DMS53 (cell line): ENCODE results near the gene ECE2.
"Not testable (repeated sequence)": the region's sequence is repeated elsewhere in the genome, so short reads cannot be mapped to it uniquely, and the experiment has no call there.

ENCODE experiments used
- DNase-seq: peaks from one replicate; lab custom pipeline; 2025; lab: John Stamatoyannopoulos, UW

Gene ECE2

DNA sequence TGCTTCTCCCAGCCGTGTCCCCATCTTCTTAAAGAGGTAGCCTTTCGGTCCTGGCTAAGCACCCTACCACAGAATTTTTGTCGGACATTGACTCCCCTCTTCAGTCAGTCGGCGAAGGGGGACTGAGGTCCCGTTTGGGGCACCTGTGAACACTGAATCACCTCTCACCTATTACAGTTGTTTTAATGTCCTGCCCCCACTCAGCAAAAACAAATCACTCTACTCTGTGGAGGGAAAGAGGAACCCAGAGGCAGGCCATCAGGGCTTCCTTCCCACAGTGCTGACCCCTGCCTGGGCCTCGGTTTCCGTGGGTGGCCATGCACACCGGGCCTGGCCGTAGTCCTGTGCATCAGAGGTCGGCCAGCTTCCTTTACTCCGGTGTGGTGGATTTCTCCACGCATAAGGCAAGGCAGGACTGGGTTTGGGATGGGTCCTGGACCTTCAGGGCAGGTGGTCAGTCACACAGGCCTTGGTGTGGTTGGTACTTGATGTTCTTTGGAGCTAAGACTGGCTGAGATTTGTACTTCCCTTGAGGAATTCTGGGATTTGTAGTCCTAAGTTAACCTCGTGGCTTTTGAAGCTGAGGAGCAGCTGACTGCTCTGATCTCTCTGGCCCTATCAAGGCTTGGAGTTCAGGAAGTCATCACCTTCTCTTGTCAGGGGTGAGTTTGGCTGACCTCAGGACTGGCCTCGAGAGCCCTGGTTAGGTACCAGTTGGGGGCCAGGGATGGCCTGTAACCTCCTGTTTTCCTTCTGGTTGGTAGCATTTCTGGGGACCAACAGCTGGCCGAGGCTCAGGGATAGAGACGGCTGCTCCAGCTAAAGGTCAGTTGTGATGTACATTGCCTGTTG is 61.0 kb downstream of the ECE2 start:
- DNase-seq: peak; percentile 72

DNA sequence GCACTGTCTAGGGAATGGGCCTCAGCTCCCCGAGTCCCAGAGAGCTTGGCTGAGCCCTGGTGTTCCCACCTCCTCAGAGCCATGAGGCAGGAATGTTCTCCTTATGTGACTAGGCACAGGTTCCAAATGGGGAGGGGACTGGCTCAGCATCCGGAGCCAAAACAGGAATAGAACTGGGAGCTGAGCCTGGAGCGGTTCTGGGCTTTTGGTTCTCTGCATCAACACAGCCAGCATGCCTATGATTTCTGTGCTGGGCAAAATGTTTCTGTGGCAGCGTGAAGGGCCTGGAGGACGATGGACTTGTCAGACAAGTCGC is 61.5 kb downstream of the ECE2 start, which contains the start of gene FAM131A:
Gene FAM131A, plus strand, starts transcription at position 202 of the 316 bp plus-strand sequence. Its CDS starts 31 bp downstream, at position 233.
- no peak for DNase-seq

DNA sequence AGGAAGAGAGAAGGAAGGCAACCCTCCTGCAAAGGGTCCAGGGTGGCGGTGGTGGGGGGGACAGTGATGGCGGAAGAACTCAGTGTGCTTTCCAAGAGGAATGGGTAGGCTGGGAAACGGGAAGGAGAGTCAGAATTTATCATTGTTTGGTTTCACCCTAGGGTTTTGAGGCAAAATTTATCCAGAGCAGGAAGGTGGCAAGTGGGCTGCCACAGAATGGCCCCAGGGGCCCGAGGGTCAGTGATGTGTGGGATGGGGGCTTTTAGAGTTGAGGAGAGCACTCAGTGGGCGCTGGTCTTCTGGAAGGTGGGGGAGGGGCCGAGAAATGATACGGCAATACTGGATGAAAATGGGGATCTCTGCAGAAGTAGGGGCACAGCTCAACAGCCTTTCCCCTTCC is 62.2 kb downstream of the ECE2 start:
- DNase-seq: no peak

GRCh38 chr3:184338511-184338945 is 62.7 kb downstream of the ECE2 start:
- no peak for DNase-seq

DNA sequence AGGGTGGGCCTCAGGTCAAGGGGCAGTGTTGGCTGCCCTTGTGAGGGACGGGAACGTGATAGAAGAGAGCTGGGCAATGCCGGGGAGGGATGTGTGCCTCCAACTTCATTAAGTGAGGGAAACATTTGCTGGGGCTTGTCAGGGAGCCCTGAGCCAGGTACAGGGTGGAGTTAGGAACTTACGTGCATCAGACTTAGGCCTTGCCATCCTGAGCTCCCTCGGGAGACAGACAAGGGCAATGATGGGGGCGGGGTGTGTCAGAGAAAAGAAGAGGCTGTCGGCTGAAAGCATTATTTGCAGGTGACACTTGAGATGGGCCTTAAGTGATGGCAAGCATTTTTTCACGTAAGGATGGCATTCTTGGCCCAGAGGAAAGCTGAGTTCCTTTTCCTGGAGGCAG is 63.2 kb downstream of the ECE2 start:
- no peak for DNase-seq

DNA sequence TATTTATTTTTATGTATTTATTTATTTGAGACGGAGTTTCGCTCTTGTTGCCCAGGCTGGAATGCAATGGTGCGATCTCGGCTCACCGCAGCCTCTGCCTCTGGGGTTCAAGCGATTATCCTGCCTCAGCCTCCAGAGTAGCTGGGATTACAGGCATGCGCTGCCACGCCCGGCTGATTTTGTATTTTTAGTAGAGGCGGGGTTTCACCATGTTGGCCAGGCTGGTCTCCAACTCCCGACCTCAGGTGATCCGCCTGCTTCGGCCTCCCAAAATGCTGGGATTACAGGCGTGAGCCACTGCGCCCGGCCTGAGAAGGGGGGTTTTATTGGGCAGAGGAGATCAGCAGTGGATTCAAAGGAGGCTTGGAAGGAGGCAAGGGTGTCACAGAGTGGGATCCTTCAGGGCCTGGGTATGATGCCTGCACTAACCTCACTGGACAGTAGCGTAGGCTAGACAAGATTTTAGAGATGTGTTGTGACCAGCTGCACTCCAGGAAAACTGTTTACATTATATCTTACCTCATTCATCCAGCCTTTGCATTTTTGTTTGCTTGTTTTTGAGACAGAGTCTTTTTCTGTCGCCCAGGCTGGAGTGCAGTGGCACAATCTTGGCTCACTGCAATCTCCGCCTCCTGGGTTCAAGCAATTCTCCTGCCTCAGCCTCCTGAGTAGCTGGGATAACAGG is 63.8 kb downstream of the ECE2 start:
- not testable (repeated sequence) for DNase-seq

- peak; percentile 96 for DNase-seq
Measured at GRCh38 chr3:184341925-184342324, 66.1 kb downstream of the ECE2 start.
